Hematopoietic multipotent progenitor cell treated with erythropoietin and hydrocortisone succinate and interleukin-3 and kit ligand, for 4 days (in vitro differentiated cells): ENCODE measurements around the gene TGM3.
"Not testable (repeated sequence)": the region's sequence is repeated elsewhere in the genome, so short reads cannot be mapped to it uniquely, and the experiment has no call there.

Experiments used
- DNase-seq: peaks from one replicate; pipeline ENCODE4 v3.0.0-alpha.2; 2015

Gene TGM3, protein sequence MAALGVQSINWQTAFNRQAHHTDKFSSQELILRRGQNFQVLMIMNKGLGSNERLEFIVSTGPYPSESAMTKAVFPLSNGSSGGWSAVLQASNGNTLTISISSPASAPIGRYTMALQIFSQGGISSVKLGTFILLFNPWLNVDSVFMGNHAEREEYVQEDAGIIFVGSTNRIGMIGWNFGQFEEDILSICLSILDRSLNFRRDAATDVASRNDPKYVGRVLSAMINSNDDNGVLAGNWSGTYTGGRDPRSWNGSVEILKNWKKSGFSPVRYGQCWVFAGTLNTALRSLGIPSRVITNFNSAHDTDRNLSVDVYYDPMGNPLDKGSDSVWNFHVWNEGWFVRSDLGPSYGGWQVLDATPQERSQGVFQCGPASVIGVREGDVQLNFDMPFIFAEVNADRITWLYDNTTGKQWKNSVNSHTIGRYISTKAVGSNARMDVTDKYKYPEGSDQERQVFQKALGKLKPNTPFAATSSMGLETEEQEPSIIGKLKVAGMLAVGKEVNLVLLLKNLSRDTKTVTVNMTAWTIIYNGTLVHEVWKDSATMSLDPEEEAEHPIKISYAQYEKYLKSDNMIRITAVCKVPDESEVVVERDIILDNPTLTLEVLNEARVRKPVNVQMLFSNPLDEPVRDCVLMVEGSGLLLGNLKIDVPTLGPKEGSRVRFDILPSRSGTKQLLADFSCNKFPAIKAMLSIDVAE

DNA sequence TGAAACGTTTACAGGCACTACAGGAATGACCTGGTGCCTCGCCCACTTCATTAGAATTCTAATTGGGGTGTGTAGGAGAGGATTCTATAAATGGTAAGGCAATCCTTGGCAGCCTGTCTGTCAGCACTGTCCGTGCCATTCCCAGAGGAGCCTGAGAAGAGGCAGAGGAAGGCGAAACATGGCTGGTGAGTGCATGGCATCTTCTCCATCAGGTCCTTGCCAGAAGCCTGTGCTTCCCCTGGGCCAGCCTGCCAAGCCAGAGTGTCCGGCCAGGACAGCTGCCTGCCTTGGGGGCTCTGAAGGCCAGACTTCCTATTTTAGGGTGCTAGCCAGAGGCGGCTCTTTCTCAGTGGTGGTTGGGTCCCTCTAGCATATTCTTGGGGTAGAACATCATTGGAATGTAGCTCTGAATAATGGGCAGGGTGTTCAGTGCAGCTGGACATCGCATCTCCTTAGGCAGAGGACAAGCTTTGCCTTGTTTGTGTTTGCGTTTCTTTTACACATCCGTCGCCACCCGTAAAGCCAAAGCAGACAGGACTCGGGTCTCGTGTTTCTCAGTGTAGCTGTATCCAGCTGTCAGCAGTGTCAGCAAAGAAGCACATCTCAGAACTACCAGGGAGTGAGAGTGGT lies at the start of gene TGM3:
Gene TGM3, plus strand, starts transcription at position 116 of the 630 bp plus-strand sequence. Its CDS starts 63 bp downstream, at position 179.
- no peak for DNase-seq

DNA sequence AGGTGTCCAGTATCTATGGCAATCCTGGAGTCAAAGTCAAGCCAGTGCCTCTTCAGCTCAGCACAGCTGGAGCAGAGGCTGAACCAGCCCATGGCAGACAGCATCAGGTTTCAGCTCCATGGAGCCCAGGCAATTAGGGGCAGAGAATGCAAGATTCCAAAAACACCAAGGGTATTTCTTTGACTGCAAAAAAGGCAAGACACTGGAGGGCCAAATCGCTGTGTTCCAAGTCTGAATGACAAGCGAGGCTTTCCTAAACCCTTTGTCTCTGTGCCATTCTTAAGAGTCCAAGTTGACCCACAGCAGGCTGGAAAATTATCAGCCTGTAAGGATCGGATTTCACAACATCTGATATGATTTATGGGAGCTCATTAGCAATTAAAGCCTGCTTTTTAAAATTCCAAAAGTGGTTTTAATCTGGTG lies 49.7 kb upstream of the TGM3 start:
- no peak for DNase-seq

DNA sequence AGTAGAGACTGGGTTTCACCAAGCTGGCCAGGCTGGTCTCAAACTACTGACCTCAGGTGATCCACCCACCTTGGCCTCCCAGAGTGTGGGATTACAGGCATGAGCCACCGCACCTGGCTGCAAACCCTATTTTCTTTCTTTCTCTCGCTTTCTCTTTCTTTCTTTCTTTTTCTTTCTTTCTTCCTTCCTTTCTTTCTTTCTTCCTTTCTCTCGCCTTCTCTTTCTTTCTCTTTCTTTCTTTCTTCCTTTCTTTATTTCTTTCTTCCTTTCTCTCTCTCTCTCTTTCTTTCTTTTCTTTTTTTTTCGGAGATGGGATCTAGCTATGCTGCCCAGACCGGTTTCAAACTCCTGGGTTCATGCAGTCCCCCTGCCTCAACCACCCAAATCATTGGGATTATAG lies 47.0 kb upstream of the TGM3 start:
- DNase-seq = no peak

DNA sequence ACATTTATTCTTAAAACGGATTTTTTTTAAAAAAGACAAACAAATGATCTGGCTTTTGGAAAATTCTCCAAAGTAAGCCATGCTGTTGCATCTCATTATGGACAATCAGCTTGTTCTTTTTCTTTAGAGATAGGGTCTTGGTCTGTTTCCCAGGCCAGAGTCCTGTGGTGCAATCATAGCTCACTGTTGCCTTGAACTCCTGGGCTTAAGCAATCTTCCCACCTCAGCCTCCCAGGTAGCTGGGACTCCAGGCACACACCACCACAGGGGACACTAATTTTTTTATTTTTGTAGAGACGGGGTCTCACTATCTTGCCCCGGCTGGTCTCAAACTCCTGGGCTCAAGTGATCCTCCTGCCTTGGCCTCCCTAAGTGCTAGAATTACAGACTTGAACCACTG lies 45.9 kb upstream of the TGM3 start:
- no peak for DNase-seq

DNA sequence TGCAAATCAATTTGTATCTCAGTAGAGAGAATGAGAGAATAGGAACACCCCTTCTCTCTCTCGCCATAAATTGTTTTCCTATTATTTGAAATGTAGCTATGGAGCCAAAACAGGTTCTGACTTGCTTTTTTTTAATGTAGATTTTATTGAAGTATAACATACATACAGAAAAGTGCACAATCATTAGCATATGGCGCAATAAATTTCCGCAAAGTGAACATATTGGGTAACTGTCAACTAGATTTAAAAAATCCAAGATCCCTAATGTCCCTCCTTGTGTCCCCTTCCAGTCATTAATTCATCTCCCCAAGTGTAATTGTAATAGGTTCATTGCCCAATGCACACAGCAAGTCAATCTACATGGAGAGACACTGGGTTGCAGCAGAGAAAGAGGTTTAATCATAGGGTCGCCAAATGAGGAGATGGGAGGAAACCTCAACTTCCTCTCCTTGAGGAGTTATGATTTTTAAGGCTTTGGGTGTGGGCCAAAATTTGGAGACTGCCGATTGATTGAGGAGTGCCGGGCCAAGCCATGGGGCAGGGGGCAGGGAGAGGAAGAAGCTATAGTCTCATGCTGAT lies 43.3 kb upstream of the TGM3 start:
- peak; percentile 17 for DNase-seq

DNA sequence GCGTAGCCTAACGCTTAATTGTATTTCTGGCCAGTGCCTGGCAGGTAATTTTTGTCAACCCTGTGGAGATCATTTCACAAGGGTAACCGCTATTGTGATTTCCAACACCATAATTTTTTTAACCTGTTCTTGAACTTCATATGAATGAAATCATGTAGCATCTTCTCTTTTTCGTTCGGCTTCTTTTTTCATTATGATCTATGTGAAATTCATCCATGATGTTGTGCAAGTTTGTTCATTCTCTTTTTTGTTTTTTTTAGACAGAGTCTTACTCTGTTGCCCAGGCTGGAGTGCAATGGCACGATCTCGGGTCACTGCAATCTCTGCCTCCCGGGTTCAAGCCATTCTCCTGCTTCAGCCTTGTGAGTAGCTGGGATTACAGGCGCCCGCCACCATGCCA lies 42.5 kb upstream of the TGM3 start:
- DNase-seq = no peak

DNA sequence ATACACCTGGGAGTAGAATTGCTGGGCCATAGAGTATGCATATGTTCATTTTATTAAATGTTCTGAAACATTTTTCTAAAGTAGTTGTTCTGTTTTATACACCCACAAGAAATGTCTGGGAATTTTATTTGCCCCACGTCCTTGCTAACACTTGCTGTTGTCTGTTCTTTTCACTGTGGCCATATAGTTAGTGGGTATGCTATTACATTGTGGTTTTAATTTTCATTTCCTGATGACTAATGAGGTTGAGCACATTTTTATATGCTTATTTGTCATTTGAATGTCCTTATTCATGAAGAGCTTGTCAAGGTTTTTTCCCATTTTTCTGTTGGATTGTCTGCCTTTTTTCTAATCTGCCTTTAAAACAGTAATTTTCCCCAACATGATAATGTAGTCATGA lies 41.5 kb upstream of the TGM3 start:
- no peak for DNase-seq

DNA sequence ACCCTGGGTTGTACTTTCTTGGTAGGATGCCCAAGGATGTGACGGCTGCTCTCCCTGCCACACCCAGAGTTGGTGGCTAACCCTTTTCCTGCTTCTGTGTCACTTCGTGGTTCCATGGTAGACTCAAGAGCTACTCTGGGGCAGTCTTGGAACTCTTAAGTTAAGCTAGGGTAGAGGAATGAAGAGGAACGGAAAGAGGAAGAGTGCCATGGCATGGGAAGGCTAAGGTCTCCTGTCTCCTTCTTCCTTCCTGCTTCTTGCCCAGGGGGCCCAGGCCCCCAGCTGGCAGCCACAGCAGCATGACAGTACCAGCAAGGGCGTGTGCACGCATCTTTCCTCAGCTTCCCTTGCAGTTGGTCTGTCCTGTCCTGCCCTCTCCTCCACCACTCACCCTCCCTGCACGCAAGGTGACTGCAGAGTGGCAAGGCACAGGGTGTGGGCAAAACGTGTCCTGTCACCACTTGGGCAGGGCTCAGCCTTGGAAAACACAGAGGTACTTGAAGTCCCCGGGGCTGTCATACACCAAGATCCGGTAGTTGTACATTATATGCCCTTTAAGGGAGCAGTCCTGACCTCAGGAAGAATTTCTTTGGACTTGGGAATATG lies 39.8 kb upstream of the TGM3 start:
- DNase-seq = peak; percentile 64

DNA sequence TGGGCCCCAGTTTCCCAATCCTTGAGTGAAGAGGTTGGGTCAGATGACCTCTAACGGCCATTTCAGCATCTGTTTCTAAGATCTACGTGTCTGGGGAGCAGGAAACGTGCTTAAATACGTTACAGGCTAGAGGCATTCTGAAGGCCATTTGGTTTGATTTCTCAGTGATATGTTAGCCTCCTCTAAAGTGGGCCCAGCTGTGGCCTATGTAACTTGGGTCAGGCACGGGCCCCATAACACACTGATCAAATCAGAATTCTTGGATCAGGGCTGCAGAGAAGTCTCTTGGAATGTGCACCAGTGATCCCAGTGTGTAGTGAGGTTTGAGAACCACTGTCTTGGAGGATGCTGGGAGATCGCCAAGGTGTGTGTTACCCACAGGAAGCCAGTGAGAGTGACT lies 36.1 kb upstream of the TGM3 start:
- DNase-seq = no peak

DNA sequence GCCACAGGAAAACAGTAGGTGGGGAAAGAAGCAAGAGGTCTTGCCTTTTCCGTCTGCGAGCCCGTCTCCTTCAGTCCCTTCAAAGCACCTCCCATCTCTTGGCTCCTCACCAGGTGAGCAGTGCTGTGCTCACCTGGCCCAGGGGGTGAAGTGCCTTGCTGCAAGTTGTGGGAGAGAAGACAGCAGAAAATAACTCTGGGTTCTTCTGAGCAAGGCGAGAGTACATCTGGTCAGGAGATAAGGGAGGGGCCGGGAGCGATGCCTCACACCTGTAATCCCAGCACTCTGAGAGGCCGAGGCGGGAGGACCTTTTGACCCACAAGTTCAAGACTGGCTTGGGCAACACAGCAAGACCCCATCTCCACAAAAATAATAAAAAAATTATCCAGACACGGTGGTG lies 35.6 kb upstream of the TGM3 start:
- DNase-seq = no peak

DNA sequence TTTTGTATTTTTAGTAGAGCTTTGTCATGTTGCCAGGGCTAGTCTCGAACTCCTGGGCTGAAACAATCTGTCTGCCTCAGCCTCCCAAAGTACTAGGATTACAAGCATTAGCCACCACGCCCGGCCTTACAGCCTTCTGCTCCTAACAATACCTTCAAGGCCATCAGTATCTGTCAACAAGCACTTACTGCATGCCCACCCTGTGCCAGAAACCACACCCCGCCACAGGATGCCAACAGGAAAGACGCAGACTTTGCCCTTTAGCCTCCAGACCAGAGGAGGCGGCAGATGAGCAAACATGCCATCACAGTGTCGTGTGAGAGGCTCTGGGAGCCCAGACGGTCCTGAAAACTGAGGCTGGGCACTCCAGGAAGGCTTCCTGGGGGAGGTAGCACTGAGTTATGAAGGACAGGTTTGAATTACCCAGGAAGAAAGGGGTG lies 34.7 kb upstream of the TGM3 start:
- DNase-seq = no peak

DNA sequence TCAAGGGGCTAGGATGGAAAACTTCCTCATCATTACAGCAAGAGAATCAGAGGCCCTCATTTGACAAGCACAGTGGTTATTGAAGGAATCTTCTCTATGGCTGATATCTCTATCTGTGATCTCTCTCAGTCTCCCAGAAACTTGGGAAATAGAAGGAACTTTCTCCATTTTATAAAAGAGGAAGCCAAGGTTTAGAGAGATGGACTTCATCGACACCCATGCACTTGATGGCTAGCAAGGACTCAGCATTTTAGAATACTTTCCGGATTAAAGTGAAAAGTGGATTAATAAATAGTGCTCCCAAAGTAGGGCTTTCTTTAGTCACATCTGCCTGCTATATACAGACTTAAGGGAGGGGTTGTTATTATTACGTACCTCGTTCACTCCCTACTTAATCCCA lies 34.2 kb upstream of the TGM3 start:
- no peak for DNase-seq

DNA sequence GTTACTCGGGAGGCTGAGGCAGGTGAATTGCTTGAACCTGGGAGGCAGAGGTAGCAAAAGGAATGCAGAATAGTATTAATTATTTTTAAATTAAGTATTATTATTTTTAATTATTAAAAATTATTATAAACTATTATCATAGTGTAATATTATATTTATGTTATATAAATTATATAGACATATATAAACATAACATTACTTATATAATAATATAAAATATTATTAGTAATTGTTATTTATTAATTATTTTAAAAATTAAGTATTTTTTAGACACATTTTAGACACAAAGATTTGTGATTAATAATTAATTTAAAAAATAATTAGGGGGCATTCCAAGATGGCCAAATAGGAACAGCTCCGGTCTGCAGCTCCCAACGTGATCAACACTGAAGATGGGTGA lies 31.7 kb upstream of the TGM3 start:
- DNase-seq = no peak

DNA sequence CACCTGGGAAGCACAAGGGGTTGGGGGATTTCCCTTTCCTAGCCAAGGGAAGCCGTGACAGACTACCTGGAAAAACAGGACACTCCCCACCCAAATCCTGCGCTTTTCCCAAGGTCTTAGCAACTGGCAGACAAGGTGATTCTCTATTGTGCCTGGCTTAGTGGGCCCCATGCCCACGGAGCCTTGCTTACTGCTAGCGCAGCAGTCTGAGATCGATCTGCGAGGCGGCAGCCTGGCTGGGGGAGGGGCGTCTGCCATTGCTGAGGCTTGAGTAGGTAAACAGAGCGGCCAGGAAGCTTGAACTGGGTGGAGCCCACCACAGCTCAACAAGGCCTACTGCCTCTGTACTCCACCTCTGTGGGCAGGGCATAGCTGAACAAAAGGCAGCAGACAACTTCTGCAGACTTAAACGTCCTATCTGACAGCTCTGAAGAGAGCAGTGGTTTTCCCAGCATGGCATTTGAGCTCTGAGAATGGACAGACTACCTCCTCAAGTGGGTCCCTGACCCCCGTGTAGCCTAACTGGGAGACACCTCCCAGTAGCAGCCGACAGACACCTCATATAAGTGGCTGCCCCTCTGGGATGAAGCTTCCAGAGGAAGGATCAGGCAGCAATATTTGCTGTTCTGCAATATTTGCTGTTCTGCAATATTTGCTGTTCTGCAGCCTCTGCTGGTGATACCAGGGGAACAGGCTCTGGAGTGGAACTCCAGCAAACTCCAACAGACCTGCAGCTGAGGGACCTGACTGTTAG lies 31.0 kb upstream of the TGM3 start:
- not testable (repeated sequence) for DNase-seq

DNA sequence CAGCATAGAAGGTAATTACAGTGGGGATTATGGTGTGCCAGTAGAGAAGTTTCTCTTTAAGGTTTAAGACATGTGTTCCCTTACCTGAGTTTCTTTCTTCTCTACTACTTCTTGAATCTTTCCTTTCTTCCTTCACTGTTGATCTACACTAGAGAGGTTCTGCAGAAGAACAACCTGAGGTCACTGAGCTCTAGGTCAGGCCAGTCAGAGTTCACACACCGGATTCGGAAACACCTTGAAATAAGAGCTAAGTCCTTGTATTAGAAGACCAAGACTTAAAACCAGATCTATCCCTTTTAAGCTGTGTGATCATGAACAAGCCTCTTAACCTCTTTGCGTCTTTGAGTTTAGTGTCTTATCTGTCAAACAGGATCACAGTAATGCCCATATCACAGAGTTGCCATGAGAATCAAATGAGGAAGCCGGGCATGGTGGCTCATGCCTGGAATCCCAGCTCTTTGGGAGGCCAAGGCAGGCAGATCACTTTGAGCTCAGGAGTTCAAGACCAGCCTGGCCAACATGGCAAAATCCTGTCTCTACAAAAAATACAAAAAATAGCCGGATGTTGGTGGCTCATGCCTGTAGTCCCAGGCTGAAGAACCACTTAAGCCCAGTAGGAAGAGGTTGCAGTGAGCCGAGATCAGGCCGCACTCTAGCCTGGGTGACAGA lies 22.0 kb upstream of the TGM3 start:
- DNase-seq = no peak

DNA sequence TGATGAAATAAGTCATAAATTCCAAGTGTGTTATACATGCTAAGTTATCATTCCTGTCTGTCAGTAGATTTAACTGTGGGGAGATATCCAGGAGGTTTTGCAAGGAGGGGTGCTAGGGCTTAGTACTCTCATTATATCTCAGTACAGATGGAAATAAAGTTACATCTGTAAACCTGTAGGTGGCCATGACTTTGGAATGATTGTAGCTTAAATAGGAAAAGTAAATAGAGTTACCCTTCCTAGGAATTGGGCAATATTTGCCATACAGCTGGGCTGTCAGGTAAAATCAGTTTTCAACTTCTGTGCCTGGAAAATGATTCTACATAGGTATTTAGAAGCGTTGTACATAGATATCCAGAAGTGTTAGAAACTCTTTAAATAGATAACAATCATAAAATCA lies 19.8 kb upstream of the TGM3 start:
- no peak for DNase-seq

DNA sequence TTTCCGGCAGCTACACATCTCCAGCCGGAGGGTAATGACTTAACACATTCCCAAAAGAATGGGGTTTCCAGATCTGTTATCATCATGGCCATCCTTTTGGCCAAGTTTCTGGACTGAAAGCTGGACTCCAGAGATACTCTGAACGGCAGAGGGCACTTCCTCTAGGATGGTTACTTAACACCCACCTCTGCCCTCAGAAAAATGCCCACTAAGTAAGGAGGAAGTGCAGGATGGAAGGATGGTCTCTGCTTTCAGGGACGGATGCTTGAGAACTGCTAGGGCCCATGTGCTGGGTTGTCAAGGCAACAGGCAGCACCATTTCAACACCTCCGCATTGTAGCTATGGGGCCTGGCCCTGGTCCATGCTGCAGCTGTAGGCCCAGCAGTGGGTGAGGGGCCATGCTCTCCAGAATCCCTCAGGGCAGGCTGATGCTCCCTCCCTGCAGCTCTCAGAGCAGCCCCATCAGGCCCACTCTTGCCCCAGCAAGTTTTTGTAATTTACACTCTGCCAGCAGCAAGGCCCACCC lies 16.5 kb upstream of the TGM3 start:
- no peak for DNase-seq

DNA sequence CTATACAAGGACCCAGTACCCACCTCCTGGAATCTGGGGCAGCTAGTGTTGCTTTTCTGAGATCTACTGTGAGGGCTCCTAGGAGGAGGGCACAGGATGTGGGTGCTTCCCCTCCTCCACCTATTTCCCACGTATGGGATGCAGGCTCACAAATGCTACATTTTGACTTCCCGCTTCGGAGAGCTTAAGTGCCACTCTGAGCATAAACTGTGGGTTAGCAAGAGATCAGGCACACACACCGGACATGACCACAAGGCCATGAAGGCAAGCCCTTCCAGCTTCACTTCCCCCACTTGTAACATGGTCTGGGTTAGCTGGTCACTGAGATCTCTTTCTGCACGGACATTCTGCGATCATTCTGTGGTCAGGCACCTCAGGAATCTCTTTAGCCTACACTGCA lies 15.7 kb upstream of the TGM3 start:
- peak; percentile 7 for DNase-seq

DNA sequence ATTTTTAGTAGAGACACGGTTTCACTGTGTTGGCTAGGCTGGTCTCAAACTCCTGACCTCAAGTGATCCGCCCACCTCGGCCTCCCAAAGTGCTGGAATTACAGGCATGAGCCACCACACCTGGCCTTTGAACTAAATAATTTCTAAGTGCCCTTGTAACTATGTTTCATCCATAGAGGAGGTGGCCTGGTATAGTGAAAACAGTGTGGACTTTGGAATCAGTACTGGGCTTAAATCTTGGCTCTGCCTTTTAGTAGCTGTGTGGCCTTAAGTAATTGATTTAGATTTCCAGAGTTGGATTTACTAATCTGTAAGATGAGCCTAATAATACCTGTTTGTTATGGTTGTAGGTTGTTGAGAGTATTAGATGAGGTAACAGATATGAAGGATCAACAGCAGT lies 14.2 kb upstream of the TGM3 start:
- DNase-seq = no peak

DNA sequence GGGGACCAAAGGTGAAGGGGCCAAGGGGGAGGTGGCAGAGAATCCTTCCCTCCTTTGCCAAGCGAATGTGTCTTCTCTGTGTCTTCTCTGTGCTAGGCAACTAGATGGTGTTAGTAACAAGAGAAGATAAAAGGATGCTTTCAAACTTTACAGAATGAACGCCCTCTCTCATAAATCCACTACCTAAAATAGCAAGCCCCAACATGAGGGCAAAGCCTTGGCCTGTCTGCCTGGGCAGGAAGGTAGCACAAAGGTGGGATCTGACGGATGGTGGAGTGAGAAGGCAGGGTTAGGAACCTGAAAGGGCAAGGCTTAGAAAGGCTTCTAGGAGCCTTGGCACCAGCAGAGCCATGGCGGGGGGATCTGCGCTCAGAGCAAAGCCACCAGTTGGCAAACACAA lies 13.6 kb upstream of the TGM3 start:
- no peak for DNase-seq

DNA sequence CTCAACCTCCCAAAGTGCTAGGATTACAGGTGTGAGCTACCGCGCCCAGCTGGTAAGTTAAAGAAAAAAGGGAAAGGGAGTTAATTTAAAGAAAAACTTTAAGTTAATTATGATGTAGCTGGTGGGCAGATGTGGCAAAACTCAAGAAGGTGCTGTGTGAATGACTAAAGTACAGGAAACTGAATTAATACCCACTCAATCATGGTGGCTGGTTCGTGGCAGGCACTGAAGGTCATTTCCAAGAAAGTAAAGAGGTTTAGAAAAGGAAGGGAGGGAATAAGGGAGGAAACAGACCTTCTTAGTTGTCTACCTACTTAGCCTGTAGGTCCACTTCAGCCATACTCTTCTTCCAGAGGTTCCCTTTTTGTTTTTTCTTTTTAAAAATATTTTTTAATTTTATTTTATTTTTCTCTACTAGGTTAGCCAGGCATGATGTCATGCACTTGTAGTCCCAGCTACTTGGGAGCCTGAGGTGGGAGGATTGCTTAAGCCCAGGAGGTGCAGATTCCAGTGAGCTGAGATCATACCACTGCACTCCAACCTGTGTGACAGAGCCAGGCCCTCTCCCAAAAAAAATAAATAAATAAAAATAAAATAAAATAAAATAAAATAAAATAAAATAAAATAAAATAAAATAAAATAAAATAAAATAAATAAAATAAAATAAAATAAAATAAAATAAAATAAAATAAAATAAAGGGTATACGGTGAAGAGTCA lies 11.9 kb upstream of the TGM3 start:
- DNase-seq = no peak
